ENCODE results near the gene PTMA. TPM values are rescaled to one million over a fixed set of nuclear protein-coding genes. Genes with fewer than 3 reads are reported as not detected.

Gene PTMA
- total RNA-seq, 1 donor from 2014 or later: 2,102 TPM

- TF ChIP-seq CTCF (IDR thresholded peaks at IDR 0.05) (no peak), EZH2 (IDR thresholded peaks at IDR 0.05) (peak; percentile 13)
- Histone ChIP-seq H3F3A (ENCODE audit: low read depth) (peaks cover 48% of the 10 kb centered on the region), H3K27ac (peak overlapping the region; percentile 98), H3K36me3 (no peaks in the 10 kb centered on the region), H3K79me2 (ENCODE audit: low read depth) (peaks cover 23% of the 10 kb centered on the region), H3K4me2 (peak overlapping the region; percentile 85), H4K20me1 (ENCODE audit: low read depth) (no peaks in the 10 kb centered on the region), H3K27me3 (no peaks in the 10 kb centered on the region), H3K4me1 (peaks cover 24% of the 10 kb centered on the region), H3K9ac (peak overlapping the region; percentile 35), H3K9me3 (ENCODE audit: low read depth) (no peaks in the 10 kb centered on the region), H3K4me3 (peak overlapping the region; percentile 60), H2AFZ (replicated peaks) (no peak overlapping the region)
- Mint-ChIP-seq H3K27ac (peak overlapping the region; percentile 97), H3K27me3 (ENCODE audit: insufficient read depth, low read depth) (peaks cover 21% of the 10 kb centered on the region), H3K4me3 (peak overlapping the region; percentile 86), H3K9me3 (no peaks in the 10 kb centered on the region), H3K4me1 (peaks cover 31% of the 10 kb centered on the region), H3K36me3 (no peaks in the 10 kb centered on the region)
- peak; percentile 97 for DNase-seq (ENCODE audit: low spot score)
These were observed 27.1 kb upstream of the PTMA start for GRCh38 chr2:231680992-231681852.

- H3K27ac ChIP-seq: peak overlapping the region; percentile 59
- peaks cover 25% of the 10 kb centered on the region for H3K79me2 ChIP-seq (ENCODE audit: low read depth)
- no peaks in the 10 kb centered on the region for H3K36me3 ChIP-seq
- no peak overlapping the region for H3K9ac ChIP-seq
- Mint-ChIP-seq H3K27ac (peak overlapping the region; percentile 97), H3K36me3 (no peaks in the 10 kb centered on the region), H3K4me1 (peaks cover 42% of the 10 kb centered on the region), H3K4me3 (peak overlapping the region; percentile 54), H3K27me3 (ENCODE audit: insufficient read depth, low read depth) (peaks cover 21% of the 10 kb centered on the region), H3K9me3 (no peaks in the 10 kb centered on the region)
- peaks cover 53% of the 10 kb centered on the region for H3F3A ChIP-seq (ENCODE audit: low read depth)
- peak; percentile 17 for DNase-seq (ENCODE audit: low spot score)
- no peaks in the 10 kb centered on the region for H3K27me3 ChIP-seq
- H3K4me1 ChIP-seq: peaks cover 34% of the 10 kb centered on the region
- H2AFZ ChIP-seq (replicated peaks): no peak overlapping the region
- no peaks in the 10 kb centered on the region for H4K20me1 ChIP-seq (ENCODE audit: low read depth)
- TF ChIP-seq EZH2 (IDR thresholded peaks at IDR 0.05): no peak
- TF ChIP-seq CTCF (IDR thresholded peaks at IDR 0.05): no peak
- TF ChIP-seq EZH2phosphoT487 (IDR thresholded peaks at IDR 0.05): no peak
- H3K4me3 ChIP-seq: no peak overlapping the region
- no peak overlapping the region for H3K4me2 ChIP-seq
- no peaks in the 10 kb centered on the region for H3K9me3 ChIP-seq (ENCODE audit: low read depth)
These were observed 25.6 kb upstream of the PTMA start for GRCh38 chr2:231682603-231683291.

GRCh38 chr2:231683292-231684235 is 24.8 kb upstream of the PTMA start:
- peaks cover 21% of the 10 kb centered on the region for H3K27me3 Mint-ChIP-seq (ENCODE audit: insufficient read depth, low read depth)
- no peak overlapping the region for H3K4me3 ChIP-seq
- H4K20me1 ChIP-seq (ENCODE audit: low read depth): no peaks in the 10 kb centered on the region
- H3K79me2 ChIP-seq (ENCODE audit: low read depth): peaks cover 26% of the 10 kb centered on the region
- TF ChIP-seq EZH2 (IDR thresholded peaks at IDR 0.05) (no peak), EZH2phosphoT487 (IDR thresholded peaks at IDR 0.05) (no peak), CTCF (IDR thresholded peaks at IDR 0.05) (no peak)
- no peak overlapping the region for H3K4me2 ChIP-seq
- no peak overlapping the region for H3K9ac ChIP-seq
- no peak overlapping the region for H2AFZ ChIP-seq (replicated peaks)
- no peaks in the 10 kb centered on the region for H3K36me3 ChIP-seq
- peak overlapping the region; percentile 53 for H3K27ac Mint-ChIP-seq
- H3K36me3 Mint-ChIP-seq: no peaks in the 10 kb centered on the region
- no peaks in the 10 kb centered on the region for H3K27me3 ChIP-seq
- peaks cover 53% of the 10 kb centered on the region for H3F3A ChIP-seq (ENCODE audit: low read depth)
- H3K9me3 ChIP-seq (ENCODE audit: low read depth): no peaks in the 10 kb centered on the region
- peak; percentile 23 for DNase-seq (ENCODE audit: low spot score)
- no peak overlapping the region for H3K4me3 Mint-ChIP-seq
- no peaks in the 10 kb centered on the region for H3K9me3 Mint-ChIP-seq
- H3K27ac ChIP-seq: peak overlapping the region; percentile 59
- H3K4me1 Mint-ChIP-seq: peaks cover 45% of the 10 kb centered on the region
- peaks cover 36% of the 10 kb centered on the region for H3K4me1 ChIP-seq
